Uterus (tissue), 2 donors: ENCODE data around the gene CHST5.

Experiments
- POLR2A ChIP-seq, 2 donors: fragments of 450-650 bp; IDR thresholded peaks; one replicate each; pipeline ENCODE4 v1.6.1; 2016; ENCODE audit warnings: antibody characterized with exemption in 2 of 2, mild to moderate bottlenecking in 1 of 2, moderate library complexity in 1 of 2
- TF ChIP-seq, protein P1 (sequence below), 4 experiments: fragments of 200-600 bp in 2 of 4; fragments of 450-650 bp in 2 of 4; sonication (generic) in 2 of 4; IDR thresholded peaks; one replicate each; pipeline ENCODE4 v1.5.1; 2016 to 2019; ENCODE audit warnings: antibody characterized with exemption in 4 of 4, mild to moderate bottlenecking in 2 of 4, moderate library complexity in 1 of 4

GRCh38 chr16:75503801-75504200 lies 32.1 kb downstream of the CHST5 start:
- TF ChIP-seq, protein P1, sequence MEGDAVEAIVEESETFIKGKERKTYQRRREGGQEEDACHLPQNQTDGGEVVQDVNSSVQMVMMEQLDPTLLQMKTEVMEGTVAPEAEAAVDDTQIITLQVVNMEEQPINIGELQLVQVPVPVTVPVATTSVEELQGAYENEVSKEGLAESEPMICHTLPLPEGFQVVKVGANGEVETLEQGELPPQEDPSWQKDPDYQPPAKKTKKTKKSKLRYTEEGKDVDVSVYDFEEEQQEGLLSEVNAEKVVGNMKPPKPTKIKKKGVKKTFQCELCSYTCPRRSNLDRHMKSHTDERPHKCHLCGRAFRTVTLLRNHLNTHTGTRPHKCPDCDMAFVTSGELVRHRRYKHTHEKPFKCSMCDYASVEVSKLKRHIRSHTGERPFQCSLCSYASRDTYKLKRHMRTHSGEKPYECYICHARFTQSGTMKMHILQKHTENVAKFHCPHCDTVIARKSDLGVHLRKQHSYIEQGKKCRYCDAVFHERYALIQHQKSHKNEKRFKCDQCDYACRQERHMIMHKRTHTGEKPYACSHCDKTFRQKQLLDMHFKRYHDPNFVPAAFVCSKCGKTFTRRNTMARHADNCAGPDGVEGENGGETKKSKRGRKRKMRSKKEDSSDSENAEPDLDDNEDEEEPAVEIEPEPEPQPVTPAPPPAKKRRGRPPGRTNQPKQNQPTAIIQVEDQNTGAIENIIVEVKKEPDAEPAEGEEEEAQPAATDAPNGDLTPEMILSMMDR (IDR thresholded peaks at IDR 0.05): no peak
- no peak for TF ChIP-seq POLR2A (IDR thresholded peaks at IDR 0.05)
